ENCODE results near the gene OR7C2. TPM values are rescaled to one million over a fixed set of nuclear protein-coding genes. Genes with fewer than 3 reads are reported as not detected.

The OR7C2 gene
- total and polyA plus RNA-seq, 2 of the 13 experiments (the other 11 are each of a cell fraction or from before 2014, with no cell fraction given) = not detected

DNA sequence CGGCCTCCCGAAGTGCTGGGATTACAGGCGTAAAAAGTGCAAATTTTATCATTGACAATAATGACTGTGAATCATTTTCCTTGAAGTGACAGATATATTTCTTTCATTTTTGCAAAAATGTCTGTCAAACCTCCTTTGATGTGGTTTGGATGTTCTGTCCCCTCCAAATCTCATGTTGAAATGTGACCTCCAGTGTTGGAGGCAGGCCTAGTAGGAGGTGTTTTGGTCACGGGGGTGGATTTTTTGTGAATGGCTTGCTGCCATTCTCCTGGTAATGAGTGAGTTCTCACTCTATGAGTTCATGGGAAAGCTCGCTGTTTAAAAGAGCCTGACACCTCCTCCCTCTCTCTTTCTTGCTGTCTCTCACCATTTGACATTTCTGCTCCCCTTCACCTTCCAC is 43.8 kb downstream of the OR7C2 start:
- POLR2A ChIA-PET = no interaction called here
- 32% methylated on average over 5 of the region's 5 CpGs for WGBS (ENCODE audit: low lambda C conversion rate)
- Histone ChIP-seq H2AFZ (ENCODE audit: low read length) (no peak overlapping the region), H4K20me1 (ENCODE audit: insufficient read depth, low read length) (no peaks in the 10 kb centered on the region), H3K27me3 (ENCODE audit: control insufficient read depth in 1 of 2, insufficient read depth in 2 of 2, low read length in 2 of 2) (peaks cover 4 to 14% of the 10 kb centered on the region in 2 experiments; a peak in 3 of 5 replicates), H3K36me3 (replicated peaks in 1 of 2; ENCODE audit: control insufficient read depth in 1 of 2, insufficient read depth in 2 of 2, low read length in 2 of 2) (no peaks in the 10 kb centered on the region), H3K27ac (ENCODE audit: extremely low read length, insufficient read depth, low read length) (no peak overlapping the region), H3K4me2 (ENCODE audit: low read depth, low read length) (no peak overlapping the region), H3K4me3 (replicated peaks in 1 of 3; ENCODE audit: insufficient read depth in 1 of 3, low read depth in 2 of 3, low read length in 3 of 3) (no peak overlapping the region), H3K4me1 (ENCODE audit: insufficient read depth, low read length) (no peaks in the 10 kb centered on the region), H3K79me2 (ENCODE audit: insufficient read depth, low read length) (no peaks in the 10 kb centered on the region), H3K9me3 (ENCODE audit: low read length) (no peaks in the 10 kb centered on the region), H3K9ac (ENCODE audit: insufficient read depth, low read depth, low read length) (no peak overlapping the region)
- no peak for ATAC-seq
- in situ Hi-C loops (cut with HindIII; ENCODE audit: extremely low pct_ligation_motif_present, low pct_unique_long_range_greater_than_20kb) (no loop called here), intact Hi-C loops (cut with micrococcal nuclease; ENCODE audit: unreplicated experiment) (no loop called here)
- FAIRE-seq = no peak
- BruUV-seq (replicated peaks) = no TSS peak
- CTCF ChIA-PET (ENCODE audit: low intra/inter-chr PET ratio, low total read pairs) = no interaction called here
- no peak for DNase-seq (ENCODE audit: low spot score)
- TF ChIP-seq ASH2L (IDR thresholded peaks at IDR 0.05; ENCODE audit: insufficient read length, low read depth, low read length) (no peak), POGK (CRISPR knock-in tag; conservative IDR thresholded peaks at IDR 0.05) (no peak), IKZF1 (IDR thresholded peaks at IDR 0.05) (no peak), ZSCAN9 (CRISPR knock-in tag; IDR thresholded peaks at IDR 0.05; ENCODE audit: borderline replicate concordance) (no peak), ZNF772 (CRISPR knock-in tag; IDR thresholded peaks at IDR 0.05) (no peak), ZNF333 (CRISPR knock-in tag; IDR thresholded peaks at IDR 0.05; ENCODE audit: borderline replicate concordance) (no peak), ZC3H4 (CRISPR knock-in tag; IDR thresholded peaks at IDR 0.05; ENCODE audit: borderline replicate concordance) (no peak), RARG (CRISPR knock-in tag; IDR thresholded peaks at IDR 0.05; ENCODE audit: low read depth) (no peak), ZNF598 (CRISPR knock-in tag; IDR thresholded peaks at IDR 0.05; ENCODE audit: borderline replicate concordance) (no peak), PBX2 (CRISPR knock-in tag; IDR thresholded peaks at IDR 0.05) (no peak), MBD4 (IDR thresholded peaks at IDR 0.05; ENCODE audit: borderline replicate concordance, low read length) (no peak), SP1 (IDR thresholded peaks at IDR 0.05) (no peak), SP1 (CRISPR knock-in tag; IDR thresholded peaks at IDR 0.05) (no peak)
- TF ChIP-seq, protein P1, sequence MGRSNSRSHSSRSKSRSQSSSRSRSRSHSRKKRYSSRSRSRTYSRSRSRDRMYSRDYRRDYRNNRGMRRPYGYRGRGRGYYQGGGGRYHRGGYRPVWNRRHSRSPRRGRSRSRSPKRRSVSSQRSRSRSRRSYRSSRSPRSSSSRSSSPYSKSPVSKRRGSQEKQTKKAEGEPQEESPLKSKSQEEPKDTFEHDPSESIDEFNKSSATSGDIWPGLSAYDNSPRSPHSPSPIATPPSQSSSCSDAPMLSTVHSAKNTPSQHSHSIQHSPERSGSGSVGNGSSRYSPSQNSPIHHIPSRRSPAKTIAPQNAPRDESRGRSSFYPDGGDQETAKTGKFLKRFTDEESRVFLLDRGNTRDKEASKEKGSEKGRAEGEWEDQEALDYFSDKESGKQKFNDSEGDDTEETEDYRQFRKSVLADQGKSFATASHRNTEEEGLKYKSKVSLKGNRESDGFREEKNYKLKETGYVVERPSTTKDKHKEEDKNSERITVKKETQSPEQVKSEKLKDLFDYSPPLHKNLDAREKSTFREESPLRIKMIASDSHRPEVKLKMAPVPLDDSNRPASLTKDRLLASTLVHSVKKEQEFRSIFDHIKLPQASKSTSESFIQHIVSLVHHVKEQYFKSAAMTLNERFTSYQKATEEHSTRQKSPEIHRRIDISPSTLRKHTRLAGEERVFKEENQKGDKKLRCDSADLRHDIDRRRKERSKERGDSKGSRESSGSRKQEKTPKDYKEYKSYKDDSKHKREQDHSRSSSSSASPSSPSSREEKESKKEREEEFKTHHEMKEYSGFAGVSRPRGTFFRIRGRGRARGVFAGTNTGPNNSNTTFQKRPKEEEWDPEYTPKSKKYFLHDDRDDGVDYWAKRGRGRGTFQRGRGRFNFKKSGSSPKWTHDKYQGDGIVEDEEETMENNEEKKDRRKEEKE (IDR thresholded peaks at IDR 0.05) = no peak
- TF ChIP-seq, protein P2, sequence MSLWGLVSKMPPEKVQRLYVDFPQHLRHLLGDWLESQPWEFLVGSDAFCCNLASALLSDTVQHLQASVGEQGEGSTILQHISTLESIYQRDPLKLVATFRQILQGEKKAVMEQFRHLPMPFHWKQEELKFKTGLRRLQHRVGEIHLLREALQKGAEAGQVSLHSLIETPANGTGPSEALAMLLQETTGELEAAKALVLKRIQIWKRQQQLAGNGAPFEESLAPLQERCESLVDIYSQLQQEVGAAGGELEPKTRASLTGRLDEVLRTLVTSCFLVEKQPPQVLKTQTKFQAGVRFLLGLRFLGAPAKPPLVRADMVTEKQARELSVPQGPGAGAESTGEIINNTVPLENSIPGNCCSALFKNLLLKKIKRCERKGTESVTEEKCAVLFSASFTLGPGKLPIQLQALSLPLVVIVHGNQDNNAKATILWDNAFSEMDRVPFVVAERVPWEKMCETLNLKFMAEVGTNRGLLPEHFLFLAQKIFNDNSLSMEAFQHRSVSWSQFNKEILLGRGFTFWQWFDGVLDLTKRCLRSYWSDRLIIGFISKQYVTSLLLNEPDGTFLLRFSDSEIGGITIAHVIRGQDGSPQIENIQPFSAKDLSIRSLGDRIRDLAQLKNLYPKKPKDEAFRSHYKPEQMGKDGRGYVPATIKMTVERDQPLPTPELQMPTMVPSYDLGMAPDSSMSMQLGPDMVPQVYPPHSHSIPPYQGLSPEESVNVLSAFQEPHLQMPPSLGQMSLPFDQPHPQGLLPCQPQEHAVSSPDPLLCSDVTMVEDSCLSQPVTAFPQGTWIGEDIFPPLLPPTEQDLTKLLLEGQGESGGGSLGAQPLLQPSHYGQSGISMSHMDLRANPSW (CRISPR knock-in tag; IDR thresholded peaks at IDR 0.05; ENCODE audit: borderline replicate concordance) = no peak
- TF ChIP-seq, protein P3, sequence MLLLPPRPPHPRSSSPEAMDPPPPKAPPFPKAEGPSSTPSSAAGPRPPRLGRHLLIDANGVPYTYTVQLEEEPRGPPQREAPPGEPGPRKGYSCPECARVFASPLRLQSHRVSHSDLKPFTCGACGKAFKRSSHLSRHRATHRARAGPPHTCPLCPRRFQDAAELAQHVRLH (CRISPR knock-in tag; IDR thresholded peaks at IDR 0.05; ENCODE audit: borderline replicate concordance, low read depth) = no peak
